CD14-positive monocyte (primary cell): ENCODE results near the gene NAT16. TPM values are rescaled to one million over a fixed set of nuclear protein-coding genes. Genes with fewer than 3 reads are reported as not detected.

Experiments used
- DNase-seq, 3 donors: peaks; one replicate each; pipeline ENCODE4 v3.0.0-alpha.2; 2011 to 2022
- H2AFZ ChIP-seq: 2 replicates; pipeline ENCODE4 v1.6.0; 2012; ENCODE audit warnings: mild to moderate bottlenecking, low read depth, low read length, inconsistent platforms; ENCODE audit not compliant: insufficient read depth, poor library complexity, severe bottlenecking
- H3K27ac ChIP-seq, 2 donors: 1 replicate in 1 of 2; 2 replicates in 1 of 2; pipeline ENCODE4 v1.5.1; 2012 to 2013; ENCODE audit warnings: low read length in 2 of 2, control low read depth in 1 of 2, inconsistent platforms in 1 of 2, low read depth in 1 of 2, mild to moderate bottlenecking in 1 of 2
- H3K27me3 ChIP-seq, 2 donors: one replicate each; pipeline versions ENCODE4 v1.6.0 to v1.6.1; 2011 to 2013; ENCODE audit warnings: low read length in 2 of 2; ENCODE audit not compliant: control insufficient read depth in 2 of 2, insufficient read depth in 2 of 2
- H3K36me3 ChIP-seq, 2 donors: replicated peaks in 1 of 2; 1 replicate in 1 of 2; 2 replicates in 1 of 2; pipeline versions ENCODE4 v1.5.1 to v1.6.1; 2012 to 2013; ENCODE audit warnings: low read length in 2 of 2, control low read depth in 1 of 2, inconsistent platforms in 1 of 2, mild to moderate bottlenecking in 1 of 2; ENCODE audit not compliant: insufficient read depth in 2 of 2, control insufficient read depth in 1 of 2
- H3K4me1 ChIP-seq, 2 donors: 1 replicate in 1 of 2; 2 replicates in 1 of 2; pipeline versions ENCODE4 v1.5.1 to v1.6.1; 2012 to 2013; ENCODE audit warnings: low read length in 2 of 2, control low read depth in 1 of 2, inconsistent platforms in 1 of 2, mild to moderate bottlenecking in 1 of 2, moderate library complexity in 1 of 2; ENCODE audit not compliant: insufficient read depth in 2 of 2, control insufficient read depth in 1 of 2
- H3K4me2 ChIP-seq: replicated peaks from 2 replicates; pipeline ENCODE3; 2012; ENCODE audit warnings: low read length, moderate library complexity, mild to moderate bottlenecking; ENCODE audit not compliant: poor library complexity, severe bottlenecking; ENCODE audit errors: extremely low read depth
- H3K4me3 ChIP-seq, 3 experiments: fragments of 200-600 bp in 1 of 3; sonication (generic) in 1 of 3; replicated peaks in 1 of 3; 1 replicate in 2 of 3; 2 replicates in 1 of 3; pipeline ENCODE4 v1.5.1; 2011 to 2013; ENCODE audit warnings: low read length in 3 of 3, mild to moderate bottlenecking in 3 of 3, control low read depth in 2 of 3, low read depth in 2 of 3, inconsistent platforms in 1 of 3, moderate library complexity in 1 of 3
- H3K79me2 ChIP-seq: 2 replicates; pipeline ENCODE4 v1.6.0; 2012; ENCODE audit warnings: mild to moderate bottlenecking, control low read depth, inconsistent platforms, low read length, moderate library complexity; ENCODE audit not compliant: insufficient read depth
- H3K9ac ChIP-seq: 2 replicates; pipeline ENCODE4 v1.6.0; 2017; ENCODE audit warnings: low read length, mild to moderate bottlenecking; ENCODE audit not compliant: insufficient read depth, poor library complexity, severe bottlenecking
- H3K9me3 ChIP-seq, 2 donors: replicated peaks in 1 of 2; 1 replicate in 1 of 2; 2 replicates in 1 of 2; pipeline versions ENCODE4 v1.5.1 to v1.6.1; 2012 to 2013; ENCODE audit warnings: low read length in 2 of 2, control low read depth in 1 of 2; ENCODE audit not compliant: control insufficient read depth in 1 of 2, insufficient read depth in 1 of 2
- H4K20me1 ChIP-seq: 2 replicates; pipeline ENCODE4 v1.6.0; 2012; ENCODE audit warnings: mild to moderate bottlenecking, low read length, control low read depth, moderate library complexity; ENCODE audit not compliant: insufficient read depth
- H3K27ac Mint-ChIP-seq, 7 donors: one replicate each; pipeline ENCODE4 v1.8.0; 2020; ENCODE audit warnings: mild to moderate bottlenecking in 7 of 7, mixed read lengths in 7 of 7, moderate library complexity in 6 of 7, inconsistent platforms in 2 of 7
- H3K27me3 Mint-ChIP-seq, 3 donors: one replicate each; pipeline ENCODE4 v1.8.0; 2021 to 2022; ENCODE audit warnings: low read depth in 3 of 3, mild to moderate bottlenecking in 3 of 3, mixed read lengths in 3 of 3, moderate library complexity in 3 of 3, inconsistent platforms in 1 of 3
- H3K36me3 Mint-ChIP-seq, 2 donors: one replicate each; pipeline ENCODE4 v1.8.0; 2020; ENCODE audit warnings: mixed read lengths in 2 of 2, inconsistent platforms in 1 of 2, mild to moderate bottlenecking in 1 of 2
- H3K4me1 Mint-ChIP-seq: one replicate; pipeline ENCODE4 v1.8.0; 2020; ENCODE audit warnings: mild to moderate bottlenecking, mixed read lengths
- H3K4me3 Mint-ChIP-seq, 2 donors: one replicate each; pipeline ENCODE4 v1.8.0; 2020; ENCODE audit warnings: mild to moderate bottlenecking in 2 of 2, mixed read lengths in 2 of 2, moderate library complexity in 1 of 2
- H3K9me3 Mint-ChIP-seq, 7 donors: one replicate each; pipeline ENCODE4 v1.8.0; 2020 to 2022; ENCODE audit warnings: mixed read lengths in 7 of 7, mild to moderate bottlenecking in 6 of 7, moderate library complexity in 6 of 7, inconsistent platforms in 2 of 7
- WGBS: methylation state at CpG from one replicate; pipeline ENCODE4 v1.1.5; 2013; ENCODE audit warnings: missing lambda C conversion rate; ENCODE audit not compliant: insufficient coverage; 5-methylcytosine and 5-hydroxymethylcytosine counted together
- intact Hi-C, 2 donors: fragments of 100-400 bp; cut with micrococcal nuclease; formaldehyde crosslinking; loops; one replicate each; pipeline versions ENCODE4 v1.15.0 to v1.15.1; 2023
- polyA plus RNA-seq, 3 donors: library from polyadenylated mRNA; depleted of rRNA in 1 of 3; unstranded in 2 of 3; stranded (reverse) in 1 of 3; fragments of 300-500 nt in 2 of 3; fragments of >200 nt in 1 of 3; fragmentation: Illumina TruSeq in 2 of 3; gene quantifications; 1 replicate in 2 of 3; 2 replicates in 1 of 3; pipeline ENCODE4 v1.2.3, GENCODE V29; 2012 to 2021
- TF ChIP-seq, protein P1 (sequence below): fragments of 200-600 bp; IDR thresholded peaks from one replicate; pipeline ENCODE4 v1.8.0; 2022; ENCODE audit warnings: antibody characterized with exemption, mild to moderate bottlenecking

The NAT16 gene
- polyA plus RNA-seq, 3 donors = not detected

DNA sequence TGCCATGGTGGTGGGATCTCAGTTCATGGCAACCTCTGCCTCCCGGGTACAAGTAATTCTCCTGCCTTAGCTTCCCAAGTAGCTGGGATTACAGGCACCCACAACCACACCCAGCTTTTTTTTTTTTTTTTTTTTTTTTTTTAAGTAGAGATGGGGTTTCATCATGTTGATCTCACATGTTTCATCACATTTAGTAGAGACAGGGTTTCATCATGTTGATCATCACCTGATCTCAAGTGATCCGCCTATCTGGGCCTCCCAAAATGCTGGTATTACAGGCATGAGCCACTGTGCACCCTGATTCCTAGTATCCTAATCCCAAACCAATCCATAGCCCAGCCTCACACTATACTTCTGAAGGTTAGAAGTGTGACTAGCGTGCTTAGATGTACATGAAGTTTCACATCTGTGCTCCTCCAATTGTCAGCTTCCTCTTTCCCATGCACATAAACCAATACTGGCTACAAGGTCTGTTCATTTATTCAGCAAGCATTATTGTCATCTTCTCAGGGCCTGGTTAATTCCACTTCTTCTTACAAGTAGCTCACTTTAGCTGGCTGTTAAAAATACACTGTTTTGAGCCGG is 6.8 kb upstream of the NAT16 start:
- WGBS = no CpG with 5 or more reads among the region's 4 CpGs
- intact Hi-C loops = no loop called here
- Mint-ChIP-seq H3K9me3 (peaks cover 0 to 6% (median 5%) of the 10 kb centered on the region in 7 donors), H3K27me3 (peaks cover 17 to 36% (median 21%) of the 10 kb centered on the region in 3 donors), H3K36me3 (no peaks in the 10 kb centered on the region), H3K27ac (peak overlapping the region; percentile 34 to 90 (median 81)), H3K4me3 (peak overlapping the region in 1 of 2 donors; percentile 39), H3K4me1 (peaks cover 17% of the 10 kb centered on the region)
- no peak overlapping the region for H2AFZ ChIP-seq
- peaks cover 6 to 13% of the 10 kb centered on the region in 2 donors for H3K27me3 ChIP-seq
- no peak overlapping the region for H3K4me3 ChIP-seq
- TF ChIP-seq, protein P1, sequence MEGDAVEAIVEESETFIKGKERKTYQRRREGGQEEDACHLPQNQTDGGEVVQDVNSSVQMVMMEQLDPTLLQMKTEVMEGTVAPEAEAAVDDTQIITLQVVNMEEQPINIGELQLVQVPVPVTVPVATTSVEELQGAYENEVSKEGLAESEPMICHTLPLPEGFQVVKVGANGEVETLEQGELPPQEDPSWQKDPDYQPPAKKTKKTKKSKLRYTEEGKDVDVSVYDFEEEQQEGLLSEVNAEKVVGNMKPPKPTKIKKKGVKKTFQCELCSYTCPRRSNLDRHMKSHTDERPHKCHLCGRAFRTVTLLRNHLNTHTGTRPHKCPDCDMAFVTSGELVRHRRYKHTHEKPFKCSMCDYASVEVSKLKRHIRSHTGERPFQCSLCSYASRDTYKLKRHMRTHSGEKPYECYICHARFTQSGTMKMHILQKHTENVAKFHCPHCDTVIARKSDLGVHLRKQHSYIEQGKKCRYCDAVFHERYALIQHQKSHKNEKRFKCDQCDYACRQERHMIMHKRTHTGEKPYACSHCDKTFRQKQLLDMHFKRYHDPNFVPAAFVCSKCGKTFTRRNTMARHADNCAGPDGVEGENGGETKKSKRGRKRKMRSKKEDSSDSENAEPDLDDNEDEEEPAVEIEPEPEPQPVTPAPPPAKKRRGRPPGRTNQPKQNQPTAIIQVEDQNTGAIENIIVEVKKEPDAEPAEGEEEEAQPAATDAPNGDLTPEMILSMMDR = no peak
- no peaks in the 10 kb centered on the region for H3K79me2 ChIP-seq
- H3K4me1 ChIP-seq = peaks cover 12 to 14% of the 10 kb centered on the region in 2 donors
- H3K9ac ChIP-seq = no peak overlapping the region
- no peak overlapping the region for H3K4me2 ChIP-seq
- peaks cover 0 to 7% of the 10 kb centered on the region in 2 donors for H3K9me3 ChIP-seq
- H4K20me1 ChIP-seq = no peaks in the 10 kb centered on the region
- peak; percentile 60 to 74 (median 62) for DNase-seq
- no peaks in the 10 kb centered on the region for H3K36me3 ChIP-seq
- H3K27ac ChIP-seq = peak overlapping the region in 1 of 2 donors; percentile 20

DNA sequence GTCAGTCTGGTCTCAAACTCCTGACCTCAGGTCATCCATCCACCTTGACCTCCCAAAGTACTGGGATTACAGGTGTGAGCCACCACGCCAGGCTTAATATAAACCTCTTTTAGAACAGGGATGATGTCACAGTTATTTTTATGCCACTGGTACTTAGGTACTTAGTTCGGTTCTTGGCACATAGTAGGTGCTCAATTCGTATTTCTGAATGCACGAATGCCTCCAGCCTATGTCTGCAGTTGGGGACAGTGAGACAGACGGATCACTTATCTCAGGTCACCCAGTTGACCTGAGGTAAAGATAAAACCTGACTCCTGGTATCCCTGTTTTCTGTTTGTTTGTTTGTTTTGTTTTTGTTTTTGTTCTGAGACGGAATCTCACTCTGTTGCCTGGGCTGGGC is 6.1 kb upstream of the NAT16 start:
- peaks cover 23 to 42% (median 28%) of the 10 kb centered on the region in 3 donors for H3K27me3 Mint-ChIP-seq
- Histone ChIP-seq H3K27ac (no peak overlapping the region), H3K27me3 (peaks cover 6 to 19% of the 10 kb centered on the region in 2 donors), H2AFZ (no peak overlapping the region), H3K36me3 (no peaks in the 10 kb centered on the region), H4K20me1 (no peaks in the 10 kb centered on the region), H3K79me2 (no peaks in the 10 kb centered on the region), H3K4me3 (no peak overlapping the region), H3K4me2 (no peak overlapping the region), H3K4me1 (peaks cover 12 to 14% of the 10 kb centered on the region in 2 donors), H3K9ac (no peak overlapping the region), H3K9me3 (peaks cover 0 to 8% of the 10 kb centered on the region in 2 donors)
- no peak overlapping the region for H3K4me3 Mint-ChIP-seq
- H3K27ac Mint-ChIP-seq = no peak overlapping the region
- intact Hi-C loops = no loop called here
- TF ChIP-seq, protein P1 = no peak
- DNase-seq = no peak
- peaks cover 0 to 6% (median 5%) of the 10 kb centered on the region in 7 donors for H3K9me3 Mint-ChIP-seq
- peaks cover 17% of the 10 kb centered on the region for H3K4me1 Mint-ChIP-seq
- 78% methylated on average over 5 of the region's 6 CpGs for WGBS
- no peaks in the 10 kb centered on the region for H3K36me3 Mint-ChIP-seq
